IPS-15b (cell line): Measurements from ENCODE around the gene ERVW-1.
"Not testable (repeated sequence)": the region's sequence is repeated elsewhere in the genome, so short reads cannot be mapped to it uniquely, and the experiment has no call there.

Source experiments
- H3K27me3 ChIP-seq: one replicate; pipeline ENCODE4 v1.6.1; 2013; ENCODE audit warnings: low read length; ENCODE audit not compliant: control insufficient read depth, insufficient read depth
- H3K36me3 ChIP-seq: one replicate; pipeline ENCODE4 v1.6.1; 2013; ENCODE audit warnings: low read length; ENCODE audit not compliant: control insufficient read depth, insufficient read depth
- H3K4me1 ChIP-seq: one replicate; pipeline ENCODE4 v1.6.1; 2013; ENCODE audit warnings: mild to moderate bottlenecking, low read length; ENCODE audit not compliant: control insufficient read depth, insufficient read depth
- H3K4me3 ChIP-seq: one replicate; pipeline ENCODE4 v1.5.1; 2013; ENCODE audit warnings: low read depth, low read length
- H3K9ac ChIP-seq: one replicate; pipeline ENCODE4 v1.6.1; 2013; ENCODE audit warnings: low read depth, mild to moderate bottlenecking, low read length
- H3K9me3 ChIP-seq: one replicate; pipeline ENCODE4 v1.6.1; 2013; ENCODE audit warnings: mild to moderate bottlenecking, low read length; ENCODE audit not compliant: control insufficient read depth, insufficient read depth

The ERVW-1 gene

GRCh38 chr7:92442720-92443119 is 35.0 kb downstream of the ERVW-1 start:
- not testable (repeated sequence) for H3K4me3 ChIP-seq, H3K4me1 ChIP-seq, H3K9ac ChIP-seq, H3K27me3 ChIP-seq, H3K9me3 ChIP-seq, H3K36me3 ChIP-seq

- H3K4me3 ChIP-seq = no peak overlapping the region
- H3K9me3 ChIP-seq = no peaks in the 10 kb centered on the region
- H3K9ac ChIP-seq = no peak overlapping the region
- H3K36me3 ChIP-seq = no peaks in the 10 kb centered on the region
- H3K27me3 ChIP-seq = no peaks in the 10 kb centered on the region
- peaks cover 9% of the 10 kb centered on the region for H3K4me1 ChIP-seq
Measured at GRCh38 chr7:92437956-92438491, 39.7 kb downstream of the ERVW-1 start.

GRCh38 chr7:92436612-92437445 is 40.9 kb downstream of the ERVW-1 start:
- H3K27me3 ChIP-seq = no peaks in the 10 kb centered on the region
- peaks cover 9% of the 10 kb centered on the region for H3K4me1 ChIP-seq
- no peak overlapping the region for H3K4me3 ChIP-seq
- no peaks in the 10 kb centered on the region for H3K9me3 ChIP-seq
- no peak overlapping the region for H3K9ac ChIP-seq
- H3K36me3 ChIP-seq = no peaks in the 10 kb centered on the region

- Histone ChIP-seq H3K4me1 (peaks cover 9% of the 10 kb centered on the region), H3K9ac (no peak overlapping the region), H3K4me3 (no peak overlapping the region), H3K27me3 (no peaks in the 10 kb centered on the region), H3K9me3 (no peaks in the 10 kb centered on the region), H3K36me3 (no peaks in the 10 kb centered on the region)
Measured at GRCh38 chr7:92435542-92435941, 42.2 kb downstream of the ERVW-1 start.

- Histone ChIP-seq H3K4me1 (peaks cover 7% of the 10 kb centered on the region), H3K27me3 (no peaks in the 10 kb centered on the region), H3K4me3 (no peak overlapping the region), H3K9ac (no peak overlapping the region), H3K36me3 (no peaks in the 10 kb centered on the region), H3K9me3 (no peaks in the 10 kb centered on the region)
Measured at GRCh38 chr7:92433019-92433418, 44.7 kb downstream of the ERVW-1 start.

GRCh38 chr7:92432299-92432946 is 45.3 kb downstream of the ERVW-1 start:
- Histone ChIP-seq H3K36me3 (no peaks in the 10 kb centered on the region), H3K27me3 (no peaks in the 10 kb centered on the region), H3K4me1 (peaks cover 7% of the 10 kb centered on the region), H3K9me3 (no peaks in the 10 kb centered on the region), H3K9ac (no peak overlapping the region), H3K4me3 (no peak overlapping the region)

GRCh38 chr7:92427193-92427592 is 50.6 kb downstream of the ERVW-1 start:
- Histone ChIP-seq H3K4me3 (no peak overlapping the region), H3K4me1 (peaks cover 6% of the 10 kb centered on the region), H3K27me3 (peaks cover 3% of the 10 kb centered on the region), H3K36me3 (no peaks in the 10 kb centered on the region), H3K9me3 (no peaks in the 10 kb centered on the region), H3K9ac (no peak overlapping the region)

GRCh38 chr7:92425311-92425947 is 52.3 kb downstream of the ERVW-1 start:
- Histone ChIP-seq H3K4me1 (peaks cover 6% of the 10 kb centered on the region), H3K9me3 (no peaks in the 10 kb centered on the region), H3K27me3 (peaks cover 3% of the 10 kb centered on the region), H3K4me3 (peak overlapping the region; percentile 35), H3K36me3 (no peaks in the 10 kb centered on the region), H3K9ac (no peak overlapping the region)

- Histone ChIP-seq H3K27me3 (peaks cover 3% of the 10 kb centered on the region), H3K4me3 (no peak overlapping the region), H3K4me1 (peaks cover 6% of the 10 kb centered on the region), H3K36me3 (no peaks in the 10 kb centered on the region), H3K9me3 (no peaks in the 10 kb centered on the region), H3K9ac (no peak overlapping the region)
Measured at GRCh38 chr7:92423710-92424131, 54.0 kb downstream of the ERVW-1 start.

- Histone ChIP-seq H3K9me3 (no peaks in the 10 kb centered on the region), H3K9ac (no peak overlapping the region), H3K27me3 (peaks cover 3% of the 10 kb centered on the region), H3K36me3 (no peaks in the 10 kb centered on the region), H3K4me1 (peaks cover 6% of the 10 kb centered on the region), H3K4me3 (no peak overlapping the region)
Measured at GRCh38 chr7:92422926-92423325, 54.8 kb downstream of the ERVW-1 start.

GRCh38 chr7:92421676-92422435 is 55.9 kb downstream of the ERVW-1 start:
- no peaks in the 10 kb centered on the region for H3K36me3 ChIP-seq
- peaks cover 6% of the 10 kb centered on the region for H3K4me1 ChIP-seq
- H3K4me3 ChIP-seq = no peak overlapping the region
- no peak overlapping the region for H3K9ac ChIP-seq
- H3K27me3 ChIP-seq = peaks cover 3% of the 10 kb centered on the region
- H3K9me3 ChIP-seq = no peaks in the 10 kb centered on the region
